ENCODE data around the gene ARFIP1. TPM values are rescaled to one million over a fixed set of nuclear protein-coding genes. Genes with fewer than 3 reads are reported as not detected.

The ARFIP1 gene
- polyA plus RNA-seq, 1 donor from 2014 or later = 35.1 TPM

DNA sequence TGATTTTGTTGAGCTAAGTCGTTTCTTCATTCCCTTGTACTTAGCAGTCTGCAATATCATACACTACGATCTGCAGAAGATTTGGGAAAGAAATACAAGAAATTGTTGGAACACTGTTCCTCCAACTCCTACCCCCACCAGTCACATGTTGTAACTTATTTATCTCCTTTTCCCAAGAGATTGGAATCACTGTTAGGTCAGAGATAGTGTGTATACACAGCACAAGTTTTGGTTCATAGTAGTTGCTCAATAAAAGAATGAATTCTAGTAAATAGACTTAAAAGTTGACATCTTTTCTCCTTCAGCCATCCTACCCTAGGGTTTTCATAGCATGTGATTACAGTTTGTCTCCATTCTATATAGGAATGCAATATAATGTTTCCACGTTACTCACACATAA is 68.8 kb downstream of the ARFIP1 start:
- Histone ChIP-seq H2AFZ (ENCODE audit: low read depth, low read length) (no peak overlapping the region), H4K20me1 (ENCODE audit: insufficient read depth) (no peaks in the 10 kb centered on the region), H3K79me2 (replicated peaks; ENCODE audit: insufficient read depth, low read length) (no peaks in the 10 kb centered on the region), H3K36me3 (ENCODE audit: insufficient read depth, low read length) (no peaks in the 10 kb centered on the region), H3K27ac (ENCODE audit: low read length) (no peak overlapping the region), H3K9me2 (ENCODE audit: insufficient read depth, low read length) (no peaks in the 10 kb centered on the region), H3F3A (ENCODE audit: insufficient read depth, low read length, poor library complexity, severe bottlenecking) (no peaks in the 10 kb centered on the region), H3K27me3 (ENCODE audit: insufficient read depth, low read depth, low read length) (no peaks in the 10 kb centered on the region), H3K9ac (ENCODE audit: low read length) (no peak overlapping the region), H3K9me3 (ENCODE audit: low read length) (no peaks in the 10 kb centered on the region), H3K4me3 (ENCODE audit: low read length) (no peak overlapping the region), H3K4me2 (ENCODE audit: low read length) (no peak overlapping the region)
- TF ChIP-seq EP300 (conservative IDR thresholded peaks at IDR 0.05; ENCODE audit: poor library complexity, severe bottlenecking) (no peak), POLR2AphosphoS5 (IDR thresholded peaks at IDR 0.05) (no peak), SMC3 (conservative IDR thresholded peaks at IDR 0.05; ENCODE audit: poor library complexity) (no peak)
- TF ChIP-seq, protein P1, sequence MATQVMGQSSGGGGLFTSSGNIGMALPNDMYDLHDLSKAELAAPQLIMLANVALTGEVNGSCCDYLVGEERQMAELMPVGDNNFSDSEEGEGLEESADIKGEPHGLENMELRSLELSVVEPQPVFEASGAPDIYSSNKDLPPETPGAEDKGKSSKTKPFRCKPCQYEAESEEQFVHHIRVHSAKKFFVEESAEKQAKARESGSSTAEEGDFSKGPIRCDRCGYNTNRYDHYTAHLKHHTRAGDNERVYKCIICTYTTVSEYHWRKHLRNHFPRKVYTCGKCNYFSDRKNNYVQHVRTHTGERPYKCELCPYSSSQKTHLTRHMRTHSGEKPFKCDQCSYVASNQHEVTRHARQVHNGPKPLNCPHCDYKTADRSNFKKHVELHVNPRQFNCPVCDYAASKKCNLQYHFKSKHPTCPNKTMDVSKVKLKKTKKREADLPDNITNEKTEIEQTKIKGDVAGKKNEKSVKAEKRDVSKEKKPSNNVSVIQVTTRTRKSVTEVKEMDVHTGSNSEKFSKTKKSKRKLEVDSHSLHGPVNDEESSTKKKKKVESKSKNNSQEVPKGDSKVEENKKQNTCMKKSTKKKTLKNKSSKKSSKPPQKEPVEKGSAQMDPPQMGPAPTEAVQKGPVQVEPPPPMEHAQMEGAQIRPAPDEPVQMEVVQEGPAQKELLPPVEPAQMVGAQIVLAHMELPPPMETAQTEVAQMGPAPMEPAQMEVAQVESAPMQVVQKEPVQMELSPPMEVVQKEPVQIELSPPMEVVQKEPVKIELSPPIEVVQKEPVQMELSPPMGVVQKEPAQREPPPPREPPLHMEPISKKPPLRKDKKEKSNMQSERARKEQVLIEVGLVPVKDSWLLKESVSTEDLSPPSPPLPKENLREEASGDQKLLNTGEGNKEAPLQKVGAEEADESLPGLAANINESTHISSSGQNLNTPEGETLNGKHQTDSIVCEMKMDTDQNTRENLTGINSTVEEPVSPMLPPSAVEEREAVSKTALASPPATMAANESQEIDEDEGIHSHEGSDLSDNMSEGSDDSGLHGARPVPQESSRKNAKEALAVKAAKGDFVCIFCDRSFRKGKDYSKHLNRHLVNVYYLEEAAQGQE (IDR thresholded peaks at IDR 0.05; ENCODE audit: borderline replicate concordance) = no peak

- Histone ChIP-seq H2AFZ (ENCODE audit: low read depth, low read length) (no peak overlapping the region), H3K27me3 (ENCODE audit: insufficient read depth, low read depth, low read length) (no peaks in the 10 kb centered on the region), H3K4me3 (ENCODE audit: low read length) (no peak overlapping the region), H3K27ac (ENCODE audit: low read length) (no peak overlapping the region), H3K79me2 (replicated peaks; ENCODE audit: insufficient read depth, low read length) (no peaks in the 10 kb centered on the region), H3K9ac (ENCODE audit: low read length) (no peak overlapping the region), H3K9me3 (ENCODE audit: low read length) (no peaks in the 10 kb centered on the region), H4K20me1 (ENCODE audit: insufficient read depth) (no peaks in the 10 kb centered on the region), H3K36me3 (ENCODE audit: insufficient read depth, low read length) (no peaks in the 10 kb centered on the region), H3F3A (ENCODE audit: insufficient read depth, low read length, poor library complexity, severe bottlenecking) (no peaks in the 10 kb centered on the region), H3K9me2 (ENCODE audit: insufficient read depth, low read length) (no peaks in the 10 kb centered on the region), H3K4me2 (ENCODE audit: low read length) (no peak overlapping the region)
- TF ChIP-seq TAF1 (IDR thresholded peaks at IDR 0.05; ENCODE audit: low read depth) (no peak), EZH2 (IDR thresholded peaks at IDR 0.05; ENCODE audit: borderline replicate concordance, insufficient read depth, low read length, poor library complexity, severe bottlenecking) (no peak), POLR2AphosphoS5 (IDR thresholded peaks at IDR 0.05) (no peak), MXI1 (conservative IDR thresholded peaks at IDR 0.05; ENCODE audit: poor library complexity, severe bottlenecking) (no peak), SMC3 (conservative IDR thresholded peaks at IDR 0.05; ENCODE audit: poor library complexity) (no peak), EP300 (conservative IDR thresholded peaks at IDR 0.05; ENCODE audit: poor library complexity, severe bottlenecking) (no peak), RAD21 (conservative IDR thresholded peaks at IDR 0.05) (no peak)
- TF ChIP-seq, protein P1 (IDR thresholded peaks at IDR 0.05; ENCODE audit: borderline replicate concordance) = no peak
- TF ChIP-seq, protein P2, sequence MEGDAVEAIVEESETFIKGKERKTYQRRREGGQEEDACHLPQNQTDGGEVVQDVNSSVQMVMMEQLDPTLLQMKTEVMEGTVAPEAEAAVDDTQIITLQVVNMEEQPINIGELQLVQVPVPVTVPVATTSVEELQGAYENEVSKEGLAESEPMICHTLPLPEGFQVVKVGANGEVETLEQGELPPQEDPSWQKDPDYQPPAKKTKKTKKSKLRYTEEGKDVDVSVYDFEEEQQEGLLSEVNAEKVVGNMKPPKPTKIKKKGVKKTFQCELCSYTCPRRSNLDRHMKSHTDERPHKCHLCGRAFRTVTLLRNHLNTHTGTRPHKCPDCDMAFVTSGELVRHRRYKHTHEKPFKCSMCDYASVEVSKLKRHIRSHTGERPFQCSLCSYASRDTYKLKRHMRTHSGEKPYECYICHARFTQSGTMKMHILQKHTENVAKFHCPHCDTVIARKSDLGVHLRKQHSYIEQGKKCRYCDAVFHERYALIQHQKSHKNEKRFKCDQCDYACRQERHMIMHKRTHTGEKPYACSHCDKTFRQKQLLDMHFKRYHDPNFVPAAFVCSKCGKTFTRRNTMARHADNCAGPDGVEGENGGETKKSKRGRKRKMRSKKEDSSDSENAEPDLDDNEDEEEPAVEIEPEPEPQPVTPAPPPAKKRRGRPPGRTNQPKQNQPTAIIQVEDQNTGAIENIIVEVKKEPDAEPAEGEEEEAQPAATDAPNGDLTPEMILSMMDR (IDR thresholded peaks at IDR 0.05; ENCODE audit: poor library complexity, severe bottlenecking) = no peak
These were observed 69.6 kb downstream of the ARFIP1 start for GRCh38 chr4:152849350-152849749.
